ENCODE results near the gene TMEM106B. TPM values are rescaled to one million over a fixed set of nuclear protein-coding genes. Genes with fewer than 3 reads are reported as not detected.

Gene TMEM106B
- total RNA-seq, 1 experiment from 2014 or later = 33.1 TPM

GRCh38 chr7:12269100-12269895, 58.2 kb downstream of the TMEM106B start:
- ChIA-PET CTCF (no interaction called here), POLR2A (no interaction called here), RAD21 (ENCODE audit: low non-redundant PET in 1 of 2, low total read pairs in 2 of 2, uncharacterized antibody in 2 of 2, unreplicated experiment in 2 of 2) (no interaction called here)
- Histone ChIP-seq H4K20me1 (ENCODE audit: insufficient read depth) (no peaks in the 10 kb centered on the region), H3K27me3 (ENCODE audit: insufficient read depth, low read length) (no peaks in the 10 kb centered on the region), H3K9ac (ENCODE audit: low read length) (no peak overlapping the region), H3K36me3 (ENCODE audit: control insufficient read depth in 1 of 2, insufficient read depth in 2 of 2, low read length in 2 of 2) (no peaks in the 10 kb centered on the region), H3K79me2 (ENCODE audit: insufficient read depth, low read length) (no peaks in the 10 kb centered on the region), H3K9me2 (ENCODE audit: insufficient read depth) (no peaks in the 10 kb centered on the region), H3K9me3 (ENCODE audit: control insufficient read depth in 1 of 2, insufficient read depth in 1 of 2, low read depth in 1 of 2, low read length in 2 of 2) (no peaks in the 10 kb centered on the region), H3K4me3 (replicated peaks in 1 of 2; ENCODE audit: low read depth in 1 of 2, low read length in 2 of 2) (no peak overlapping the region), H2AFZ (ENCODE audit: low read depth, low read length, poor library complexity, severe bottlenecking) (no peak overlapping the region), H3K27ac (ENCODE audit: low read depth, low read length) (no peak overlapping the region), H3K4me2 (ENCODE audit: low read length) (no peak overlapping the region), H3K4me1 (ENCODE audit: control insufficient read depth in 1 of 2, insufficient read depth in 2 of 2, low read length in 2 of 2) (no peaks in the 10 kb centered on the region)
- TF ChIP-seq POLR2A (IDR thresholded peaks at IDR 0.05; ENCODE audit: borderline replicate concordance, extremely low read depth, insufficient read depth, insufficient read length) = no peak
- no peak for TF ChIP-seq ATF3 (IDR thresholded peaks at IDR 0.05)
- TF ChIP-seq CBX3 (IDR thresholded peaks at IDR 0.05; ENCODE audit: low read depth) = no peak
- no peak for TF ChIP-seq CEBPB (IDR thresholded peaks at IDR 0.05; ENCODE audit: low read depth)
- TF ChIP-seq SIN3A (IDR thresholded peaks at IDR 0.05; ENCODE audit: low read depth) = no peak
- TF ChIP-seq CTCF (IDR thresholded peaks at IDR 0.05 in 2 of 3, conservative IDR thresholded peaks at IDR 0.05 in 1 of 3; ENCODE audit: borderline replicate concordance in 1 of 3, insufficient read depth in 1 of 3, low read depth in 2 of 3, low read length in 2 of 3) = no peak
- no peak for TF ChIP-seq SRF (IDR thresholded peaks at IDR 0.05; ENCODE audit: low read depth)
- TF ChIP-seq ZBTB33 (IDR thresholded peaks at IDR 0.05; ENCODE audit: extremely low read depth, insufficient replicate concordance, low read length) = no peak
- TF ChIP-seq ELF1 (IDR thresholded peaks at IDR 0.05; ENCODE audit: borderline replicate concordance, low read depth) = no peak
- no peak for TF ChIP-seq EGR1 (IDR thresholded peaks at IDR 0.05; ENCODE audit: low read depth)
- TF ChIP-seq EZH2 (IDR thresholded peaks at IDR 0.05) = no peak
- TF ChIP-seq ZNF274 (IDR thresholded peaks at IDR 0.05; ENCODE audit: low read depth, low read length) = no peak
- TF ChIP-seq MAX (IDR thresholded peaks at IDR 0.05) = no peak
- BruUV-seq (replicated peaks) = no TSS peak
- intact Hi-C loops (cut with micrococcal nuclease) = no loop called here
- DNase-seq (ENCODE audit: low read depth, low spot score) (no peak), ATAC-seq (no peak)

Data from HCT116 (cell line).